NT2/D1 (cell line): Measurements from ENCODE around the gene AMBRA1.

Experiments
- DNase-seq: peaks from one replicate; pipeline ENCODE4 v3.0.0-alpha.2; 2011; ENCODE audit warnings: low read depth, low spot score
- H3K27me3 ChIP-seq: 2 replicates; pipeline ENCODE4 v1.6.0; 2011; ENCODE audit warnings: mild to moderate bottlenecking; ENCODE audit not compliant: insufficient read length, insufficient read depth
- H3K36me3 ChIP-seq: 2 replicates; pipeline ENCODE4 v1.6.1; 2011; ENCODE audit warnings: mild to moderate bottlenecking, low read length, mixed read lengths; ENCODE audit not compliant: insufficient read depth, insufficient read length
- H3K4me1 ChIP-seq: 2 replicates; pipeline ENCODE4 v1.5.1; 2011; ENCODE audit not compliant: insufficient read depth, insufficient read length
- H3K4me3 ChIP-seq: 2 replicates; pipeline ENCODE4 v1.5.1; 2011; ENCODE audit warnings: low read depth; ENCODE audit not compliant: insufficient read length
- H3K9ac ChIP-seq: 2 replicates; pipeline ENCODE4 v1.6.0; 2011; ENCODE audit warnings: low read depth; ENCODE audit not compliant: insufficient read length
- H3K9me3 ChIP-seq: 2 replicates; pipeline ENCODE4 v1.5.1; 2011; ENCODE audit warnings: mild to moderate bottlenecking, low read length; ENCODE audit not compliant: insufficient read depth
- SUZ12 ChIP-seq: IDR thresholded peaks from 2 replicates; pipeline ENCODE4 v1.6.1; 2011; ENCODE audit not compliant: insufficient read length, insufficient read depth; ENCODE audit errors: extremely low read depth
- YY1 ChIP-seq: IDR thresholded peaks from 2 replicates; pipeline ENCODE4 v1.6.1; 2011; ENCODE audit not compliant: insufficient read length, insufficient read depth
- ZNF274 ChIP-seq: IDR thresholded peaks from 2 replicates; pipeline ENCODE4 v1.6.1; 2011; ENCODE audit warnings: mild to moderate bottlenecking, low read depth, low read length

AMBRA1 gene

DNA sequence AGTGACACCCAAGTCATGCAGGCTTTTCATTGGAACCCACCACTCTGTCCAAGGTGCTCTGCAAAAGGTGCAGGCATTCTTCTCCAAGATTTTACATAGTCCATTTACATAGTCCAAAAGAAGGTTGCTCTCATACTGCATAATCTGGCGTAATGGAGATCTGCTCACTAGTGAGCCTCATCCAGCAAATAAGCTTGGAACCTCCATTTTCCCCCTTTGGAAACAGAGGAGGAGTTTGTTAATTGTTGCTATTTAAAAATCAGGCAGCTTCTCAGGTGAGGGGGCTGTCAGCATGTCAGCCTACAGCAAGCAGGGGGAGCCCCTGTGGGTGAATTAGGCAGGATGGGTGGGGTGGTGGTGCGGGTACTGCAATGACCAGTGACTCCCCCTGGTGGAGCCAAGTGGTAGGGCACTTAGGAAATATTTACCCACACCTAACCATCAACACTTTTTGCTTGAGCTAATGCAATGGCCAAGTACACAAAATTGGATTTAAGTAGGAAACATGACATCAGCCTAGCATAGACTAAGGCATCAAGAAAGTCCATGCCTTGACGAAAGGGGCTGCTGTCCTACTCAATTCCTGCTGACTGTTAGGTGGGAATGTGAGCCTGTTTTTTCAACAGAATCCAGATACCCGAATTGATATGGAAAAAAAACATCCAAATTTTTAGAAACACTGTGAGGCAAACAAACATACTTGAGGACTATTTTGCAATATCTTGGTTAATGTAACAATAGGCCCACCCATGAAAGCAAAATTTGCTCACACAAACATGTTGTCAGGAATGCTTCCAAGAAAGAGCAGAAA lies 64.5 kb downstream of the AMBRA1 start:
- Histone ChIP-seq H3K36me3 (no peaks in the 10 kb centered on the region), H3K4me3 (no peak overlapping the region), H3K4me1 (peaks cover 3% of the 10 kb centered on the region), H3K9me3 (peaks cover 10% of the 10 kb centered on the region), H3K9ac (no peak overlapping the region), H3K27me3 (no peaks in the 10 kb centered on the region)
- peak; percentile 72 for DNase-seq
- no peak for TF ChIP-seq ZNF274
- no peak for TF ChIP-seq SUZ12
- TF ChIP-seq YY1 = no peak

DNA sequence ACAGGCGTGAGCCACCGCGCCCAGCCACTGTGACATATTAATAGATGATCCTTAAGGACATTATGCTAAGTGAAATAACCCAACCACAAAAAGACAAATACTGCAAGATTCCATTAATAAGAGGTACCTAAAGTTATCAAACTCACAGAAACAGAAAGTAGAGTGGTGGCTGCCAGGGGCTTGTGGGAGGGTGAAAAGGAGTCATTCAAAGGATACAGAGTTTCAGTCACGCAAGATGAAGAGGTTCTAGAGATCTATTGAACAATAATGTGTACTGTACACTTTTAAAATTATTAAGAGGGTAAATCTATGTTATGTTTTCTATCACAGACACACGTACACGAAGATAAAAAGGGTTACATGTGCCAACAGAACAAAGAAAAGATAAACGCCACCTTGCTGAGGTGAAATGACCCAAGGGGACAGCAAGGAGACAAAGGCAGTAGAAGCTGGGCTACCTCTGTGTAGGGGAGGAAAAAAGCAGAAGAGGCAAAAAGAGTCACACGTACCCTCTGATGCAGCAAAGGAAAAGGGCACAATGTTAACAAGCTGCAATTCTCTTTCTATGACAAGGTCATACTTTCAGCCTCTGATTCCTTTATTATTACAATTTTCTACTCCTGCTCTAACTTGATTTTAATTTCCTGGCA lies 65.3 kb downstream of the AMBRA1 start:
- no peaks in the 10 kb centered on the region for H3K36me3 ChIP-seq
- no peak for DNase-seq
- H3K27me3 ChIP-seq = no peaks in the 10 kb centered on the region
- peaks cover 10% of the 10 kb centered on the region for H3K9me3 ChIP-seq
- H3K9ac ChIP-seq = no peak overlapping the region
- H3K4me1 ChIP-seq = peaks cover 3% of the 10 kb centered on the region
- TF ChIP-seq YY1 (no peak), SUZ12 (no peak), ZNF274 (no peak)
- no peak overlapping the region for H3K4me3 ChIP-seq

DNA sequence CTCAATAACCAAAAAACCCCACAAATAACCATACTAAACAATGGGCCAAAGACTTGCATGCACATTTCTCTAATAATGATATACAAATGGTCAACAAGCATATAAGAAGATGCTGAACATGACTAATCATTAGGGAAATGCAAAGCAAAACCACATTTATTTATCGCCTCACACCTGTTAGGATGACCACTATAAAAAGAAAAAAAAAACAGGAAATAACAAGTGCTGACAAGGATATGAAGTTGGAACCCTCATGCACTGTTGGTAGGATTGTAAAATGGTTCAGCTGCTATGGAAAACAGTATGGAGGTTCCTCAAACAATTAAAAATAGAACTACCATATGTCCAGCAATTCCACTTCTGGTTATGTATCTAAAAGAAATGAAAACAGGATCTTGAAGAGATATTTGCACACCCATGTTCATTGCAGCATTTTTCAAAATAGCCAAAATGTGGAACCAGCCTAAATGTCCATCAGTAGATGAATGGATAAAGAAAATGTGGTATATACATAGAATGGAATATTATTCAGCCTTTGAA lies 66.2 kb downstream of the AMBRA1 start:
- no peak overlapping the region for H3K4me3 ChIP-seq
- no peaks in the 10 kb centered on the region for H3K36me3 ChIP-seq
- no peak for DNase-seq
- peaks cover 10% of the 10 kb centered on the region for H3K9me3 ChIP-seq
- no peaks in the 10 kb centered on the region for H3K27me3 ChIP-seq
- H3K9ac ChIP-seq = no peak overlapping the region
- peaks cover 3% of the 10 kb centered on the region for H3K4me1 ChIP-seq
- TF ChIP-seq YY1 = no peak
- TF ChIP-seq ZNF274 = no peak
- TF ChIP-seq SUZ12 = no peak

DNA sequence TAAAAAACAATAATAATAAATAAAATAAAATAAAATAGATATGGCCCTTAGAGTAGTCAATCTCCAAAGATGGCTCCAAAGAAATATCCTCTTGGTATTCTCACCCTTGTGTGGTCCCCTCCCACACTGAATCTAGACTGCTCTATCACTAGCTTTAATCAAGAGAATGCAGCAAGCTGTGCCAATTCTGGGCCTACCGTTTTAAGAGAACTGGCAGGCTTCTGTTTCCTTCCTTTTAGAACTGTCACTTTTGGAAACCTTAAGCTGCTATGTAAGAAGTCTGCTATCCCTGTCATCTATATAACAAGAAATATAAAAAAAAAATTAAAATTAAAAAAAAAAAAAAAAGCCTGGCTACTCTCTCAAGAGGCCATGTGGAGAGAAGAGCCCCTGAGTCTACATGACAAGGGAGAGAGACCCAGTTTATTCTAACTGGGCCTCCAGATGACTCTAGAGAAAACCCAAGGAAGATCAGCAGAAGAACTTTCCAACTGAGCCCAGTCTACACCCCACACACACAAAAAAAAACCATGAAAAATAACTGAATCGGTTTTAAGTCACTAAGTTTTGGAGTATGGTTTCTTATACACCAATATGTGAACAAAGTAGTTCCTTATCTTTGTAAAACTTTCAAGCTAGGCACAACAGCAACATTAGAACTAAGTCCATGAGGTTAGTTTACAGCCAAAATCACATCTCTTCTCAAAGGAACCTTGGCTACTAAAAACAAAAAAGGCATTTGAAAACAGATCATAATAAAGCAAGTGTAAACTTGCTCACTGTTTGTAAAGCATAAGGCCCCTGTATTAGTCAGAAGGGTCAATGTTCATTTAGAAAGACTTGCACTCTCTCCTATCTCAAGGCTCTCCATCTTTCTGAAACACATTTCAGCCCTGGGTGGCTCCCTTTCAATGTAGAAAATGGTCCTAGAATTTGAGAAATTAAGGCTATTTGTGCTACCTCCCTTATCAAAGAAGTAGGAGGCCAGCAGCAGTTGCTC lies 67.3 kb downstream of the AMBRA1 start:
- no peaks in the 10 kb centered on the region for H3K36me3 ChIP-seq
- H3K27me3 ChIP-seq = no peaks in the 10 kb centered on the region
- TF ChIP-seq ZNF274 (no peak), YY1 (no peak), SUZ12 (no peak)
- no peak overlapping the region for H3K9ac ChIP-seq
- H3K9me3 ChIP-seq = peaks cover 10% of the 10 kb centered on the region
- peaks cover 4% of the 10 kb centered on the region for H3K4me1 ChIP-seq
- no peak overlapping the region for H3K4me3 ChIP-seq
- DNase-seq = no peak

DNA sequence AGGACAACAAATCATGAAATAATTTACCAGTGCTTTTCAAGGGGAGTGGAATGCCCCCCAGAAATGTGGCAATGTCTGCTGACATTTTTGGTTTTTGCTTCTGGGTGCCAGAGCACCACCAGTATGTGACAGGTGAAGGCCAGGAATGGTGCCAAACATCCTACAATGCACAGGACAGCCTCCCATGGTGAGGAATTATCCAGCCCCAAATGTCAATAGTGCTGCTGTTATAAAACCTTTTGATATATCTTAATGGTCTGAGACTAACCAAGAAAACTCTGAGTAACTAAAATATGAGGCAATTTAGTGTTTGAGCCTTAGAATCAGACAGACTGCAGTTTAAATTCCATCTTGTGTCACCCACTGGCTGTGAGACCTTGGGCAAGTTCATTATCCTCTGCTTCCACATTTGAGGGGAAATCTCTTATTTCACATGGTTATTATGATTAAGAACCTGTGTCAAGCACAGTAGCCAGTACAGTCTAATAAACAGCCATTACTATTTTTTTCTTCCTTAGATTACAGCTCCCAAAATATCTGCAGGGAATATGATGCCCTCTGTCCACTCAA lies 69.5 kb downstream of the AMBRA1 start:
- peaks cover 8% of the 10 kb centered on the region for H3K4me1 ChIP-seq
- DNase-seq = no peak
- TF ChIP-seq SUZ12 (no peak), YY1 (no peak), ZNF274 (no peak)
- no peaks in the 10 kb centered on the region for H3K36me3 ChIP-seq
- peaks cover 10% of the 10 kb centered on the region for H3K9me3 ChIP-seq
- no peaks in the 10 kb centered on the region for H3K27me3 ChIP-seq
- no peak overlapping the region for H3K4me3 ChIP-seq
- no peak overlapping the region for H3K9ac ChIP-seq

DNA sequence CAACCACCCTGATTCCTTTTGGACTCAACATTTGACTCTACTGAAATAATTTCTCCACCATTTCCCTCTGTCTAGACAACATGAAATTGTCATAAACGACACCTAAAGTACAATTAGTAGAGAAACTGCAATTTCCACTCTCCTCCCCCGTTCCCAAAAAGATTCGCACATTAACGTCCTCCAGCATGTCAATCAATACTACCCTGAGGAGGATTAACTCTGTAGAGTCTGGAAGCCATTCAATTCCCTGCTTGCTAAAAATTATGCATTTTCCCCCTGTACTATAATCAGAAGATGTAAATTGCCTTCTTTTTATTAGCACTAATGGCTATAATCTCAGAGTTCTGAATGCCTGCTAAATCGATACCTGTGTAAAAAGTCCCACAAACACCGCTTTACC lies 70.5 kb downstream of the AMBRA1 start:
- H3K4me1 ChIP-seq = peaks cover 8% of the 10 kb centered on the region
- no peak overlapping the region for H3K4me3 ChIP-seq
- peaks cover 10% of the 10 kb centered on the region for H3K9me3 ChIP-seq
- TF ChIP-seq ZNF274 = no peak
- H3K9ac ChIP-seq = no peak overlapping the region
- no peak for DNase-seq
- H3K36me3 ChIP-seq = no peaks in the 10 kb centered on the region
- no peaks in the 10 kb centered on the region for H3K27me3 ChIP-seq
